Activated CD8-positive, alpha-beta memory T cell treated with anti-CD3 and anti-CD28 coated beads, Interleukin-2, amount 50 U/mL, for 1 hour (primary cell): Measurements from ENCODE around the gene OSBPL6.
"Not testable (repeated sequence)": the region's sequence is repeated elsewhere in the genome, so short reads cannot be mapped to it uniquely, and the experiment has no call there.

Experiments
- DNase-seq: peaks from one replicate; pipeline ENCODE4 v3.0.0-alpha.2; 2020; ENCODE audit errors: extremely low read depth

Gene OSBPL6

GRCh38 chr2:178193823-178194599 lies at the start of gene OSBPL6:
OSBPL6 (plus strand) TSS chr2:178194512; CDS start chr2:178306185, 111,673 bp downstream.
- DNase-seq: no peak

DNA sequence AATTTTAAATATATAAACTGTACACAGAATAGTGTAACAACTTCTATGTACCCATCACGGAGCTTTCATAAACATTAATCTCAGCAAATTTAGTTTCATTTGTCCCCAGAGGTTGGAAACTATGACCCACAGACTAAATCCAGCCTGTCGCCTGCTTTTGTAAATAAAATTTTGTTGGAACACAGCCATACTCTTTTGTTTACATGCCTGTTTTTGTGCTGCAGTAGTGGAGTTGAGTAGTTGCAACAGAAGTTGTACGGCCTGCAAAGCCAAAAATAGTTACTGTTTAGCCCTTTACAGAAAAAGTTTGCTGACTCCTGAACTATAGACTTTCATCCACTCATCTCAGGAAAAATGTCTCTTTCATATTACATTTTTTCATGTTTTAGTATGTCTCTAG lies 42.3 kb upstream of the OSBPL6 start:
- no peak for DNase-seq

- no peak for DNase-seq
Observed at GRCh38 chr2:178152542-178152941, 41.8 kb upstream of the OSBPL6 start.

- DNase-seq: no peak
Observed at GRCh38 chr2:178152977-178153376, 41.3 kb upstream of the OSBPL6 start.

- not testable (repeated sequence) for DNase-seq
Observed at GRCh38 chr2:178153878-178154277, 40.4 kb upstream of the OSBPL6 start.

GRCh38 chr2:178155524-178155923 lies 38.8 kb upstream of the OSBPL6 start:
- no peak for DNase-seq

DNA sequence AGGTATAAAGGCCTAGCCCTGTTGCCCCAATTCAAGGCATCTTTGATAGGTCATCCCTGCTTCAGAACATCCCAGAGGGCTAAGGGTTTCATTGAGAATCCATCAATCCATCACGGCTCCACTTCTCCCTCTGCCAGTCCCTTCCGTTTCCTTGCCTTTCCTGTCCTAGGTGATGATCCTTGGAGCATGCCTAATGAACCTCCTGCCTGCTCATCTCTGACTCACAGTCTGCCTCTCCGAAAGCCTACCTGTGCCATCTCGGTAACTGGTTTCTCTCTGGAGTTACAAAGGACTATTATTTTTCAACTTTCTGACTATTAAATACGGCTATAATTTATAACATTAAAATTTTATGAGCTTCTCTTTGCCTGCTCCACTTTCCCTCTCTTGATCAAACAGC lies 36.7 kb upstream of the OSBPL6 start:
- DNase-seq: no peak

DNA sequence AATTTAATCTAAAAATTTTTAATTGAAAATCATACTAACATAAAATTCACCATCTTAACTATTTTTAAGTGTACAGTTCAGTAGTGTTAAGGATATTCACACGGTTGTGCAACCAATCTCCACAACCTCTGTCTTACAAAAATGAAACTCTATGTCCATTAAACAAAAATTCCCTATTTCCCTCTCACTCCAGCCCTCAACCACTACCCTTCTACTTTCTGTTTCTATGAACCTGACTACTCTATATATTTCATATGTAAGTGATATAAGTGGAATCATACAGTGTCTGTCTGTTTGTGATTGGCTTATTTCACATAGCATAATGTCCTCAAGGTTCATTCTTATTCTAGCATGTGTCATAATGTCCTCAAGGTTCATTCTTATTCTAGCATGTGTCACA lies 34.3 kb upstream of the OSBPL6 start:
- no peak for DNase-seq

DNA sequence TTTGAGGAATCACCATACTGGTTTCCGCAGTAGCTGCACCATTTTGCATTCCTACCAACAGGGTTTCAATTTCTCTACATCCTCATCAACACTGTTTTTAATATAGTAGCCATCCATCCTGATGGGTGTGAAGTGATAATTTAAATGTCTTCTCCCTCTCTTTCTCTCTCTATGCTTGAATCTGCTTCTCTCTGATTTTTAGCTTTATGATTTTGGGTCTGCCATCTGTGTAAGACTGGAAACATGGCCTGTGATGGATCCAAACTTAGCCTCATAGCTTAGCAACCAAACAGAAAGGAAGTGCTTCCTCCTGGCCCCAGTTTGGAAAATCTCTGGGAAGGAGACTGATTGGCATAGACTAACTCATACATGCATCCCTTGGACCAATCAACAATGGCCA lies 33.7 kb upstream of the OSBPL6 start:
- DNase-seq: no peak

- no peak for DNase-seq
Observed at GRCh38 chr2:178163395-178163794, 30.9 kb upstream of the OSBPL6 start.

DNA sequence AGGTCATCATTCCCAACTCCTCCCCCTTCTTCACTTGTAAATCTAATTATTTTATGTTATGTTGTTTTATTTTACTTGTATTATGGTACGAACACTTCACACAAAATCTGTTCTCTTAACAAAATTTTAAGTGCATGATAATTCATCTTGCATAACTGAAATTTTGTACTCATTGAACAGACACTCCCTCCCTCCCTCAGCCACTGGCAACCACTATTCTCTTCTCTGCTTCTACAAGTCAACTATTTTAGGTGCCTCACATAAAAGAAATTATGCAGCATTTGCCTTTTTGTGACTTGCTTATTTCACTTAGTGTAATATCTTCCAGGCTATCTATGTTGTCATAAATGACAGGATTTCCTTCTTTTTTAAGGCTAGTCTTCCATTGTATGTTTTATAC lies 30.4 kb upstream of the OSBPL6 start:
- no peak for DNase-seq

- DNase-seq: no peak
Observed at GRCh38 chr2:178173657-178174056, 20.7 kb upstream of the OSBPL6 start.

DNA sequence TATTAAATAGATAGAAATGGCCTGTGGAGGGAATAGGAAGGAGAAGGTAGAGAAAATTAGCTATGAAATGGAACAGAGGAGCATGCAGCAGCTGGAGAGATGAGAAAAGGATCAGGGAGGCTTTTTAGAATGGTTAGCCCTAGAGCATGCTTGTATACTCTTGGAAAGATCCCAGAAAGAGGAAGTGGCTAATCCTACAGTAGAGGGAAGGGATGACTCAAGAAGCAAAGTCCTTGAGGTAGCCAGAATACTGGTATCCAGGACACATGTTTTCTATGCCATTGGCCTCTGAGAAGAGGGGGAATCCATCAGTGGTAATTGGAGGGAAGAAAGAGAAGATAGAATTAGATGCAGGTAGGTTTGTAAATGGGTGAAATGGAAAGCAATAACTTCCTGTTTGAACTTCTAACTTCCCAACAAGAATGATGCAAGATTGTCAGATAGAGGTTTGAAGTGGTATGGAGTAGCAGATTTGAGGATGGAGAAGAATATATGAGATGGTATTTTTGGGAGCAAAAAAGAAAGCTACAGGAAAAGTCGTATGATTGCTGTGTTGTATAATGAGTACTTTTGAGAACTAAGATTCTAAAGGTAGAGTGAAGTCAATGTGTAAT lies 17.1 kb upstream of the OSBPL6 start:
- no peak for DNase-seq

- DNase-seq: not testable (repeated sequence)
Observed at GRCh38 chr2:178180648-178181047, 13.7 kb upstream of the OSBPL6 start.

DNA sequence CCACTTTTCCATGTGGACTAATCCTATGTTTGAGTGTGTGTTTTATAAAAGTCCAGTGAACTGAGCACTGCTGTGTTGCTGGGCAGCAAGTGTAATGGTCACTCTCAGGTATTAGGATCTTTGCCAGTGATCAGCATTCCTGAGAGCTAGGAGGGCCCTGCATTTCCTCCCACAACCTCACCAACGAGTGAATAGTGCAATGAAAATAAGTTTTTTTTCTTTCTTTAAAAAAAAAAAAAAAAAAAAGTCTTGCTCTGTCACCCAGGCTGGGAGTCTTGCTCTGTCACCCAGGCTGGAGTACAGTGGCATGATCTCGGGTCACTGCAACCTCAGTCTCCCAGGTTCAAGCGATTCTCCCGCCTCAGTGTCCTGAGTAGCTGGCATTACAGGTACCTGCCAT lies 6.5 kb upstream of the OSBPL6 start:
- DNase-seq: no peak

- no peak for DNase-seq
Observed at GRCh38 chr2:178188466-178188865, 5.8 kb upstream of the OSBPL6 start.

DNA sequence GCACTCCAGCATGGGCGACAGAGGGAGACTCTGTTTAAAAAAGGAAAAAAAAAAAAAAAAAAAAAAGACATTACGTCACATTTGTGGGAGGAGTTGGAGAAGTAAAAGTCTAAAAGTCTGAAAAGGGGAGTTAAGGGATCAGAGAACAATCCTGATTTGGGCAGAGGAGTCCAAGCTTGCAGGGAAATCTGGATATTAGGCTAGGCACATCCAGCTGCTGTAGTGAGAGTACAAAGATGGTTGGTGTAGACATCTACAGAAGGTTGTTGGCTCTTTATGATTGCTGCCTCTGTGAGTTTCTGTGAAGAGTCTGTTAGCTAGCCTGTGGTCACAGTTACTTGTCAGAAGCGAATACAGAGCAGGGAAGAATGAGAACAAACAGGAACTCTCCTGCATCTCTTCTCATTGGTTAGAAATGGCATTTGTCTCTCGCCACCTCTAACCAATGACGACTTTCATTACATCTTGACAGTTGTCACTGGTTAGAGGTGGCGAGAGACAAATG lies 3.3 kb upstream of the OSBPL6 start:
- DNase-seq: no peak

- no peak for DNase-seq
Observed at GRCh38 chr2:178191511-178191910, 2.8 kb upstream of the OSBPL6 start.

DNA sequence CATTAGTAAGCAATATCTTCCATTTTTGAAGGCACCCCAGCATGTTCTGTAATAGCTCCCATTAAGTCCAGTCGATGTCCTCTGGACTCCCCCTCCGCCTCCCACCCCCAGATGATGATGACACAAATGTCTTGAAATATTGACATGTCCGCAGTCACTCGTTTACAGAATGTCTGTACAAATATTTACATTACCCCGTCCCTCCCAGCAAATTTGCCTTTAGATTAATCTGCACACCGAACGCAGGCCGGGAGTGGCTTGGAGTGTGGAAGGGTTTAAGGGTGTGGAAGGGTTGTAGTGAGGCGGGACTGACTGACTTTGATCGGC lies 853 bp upstream of the OSBPL6 start:
- no peak for DNase-seq

DNA sequence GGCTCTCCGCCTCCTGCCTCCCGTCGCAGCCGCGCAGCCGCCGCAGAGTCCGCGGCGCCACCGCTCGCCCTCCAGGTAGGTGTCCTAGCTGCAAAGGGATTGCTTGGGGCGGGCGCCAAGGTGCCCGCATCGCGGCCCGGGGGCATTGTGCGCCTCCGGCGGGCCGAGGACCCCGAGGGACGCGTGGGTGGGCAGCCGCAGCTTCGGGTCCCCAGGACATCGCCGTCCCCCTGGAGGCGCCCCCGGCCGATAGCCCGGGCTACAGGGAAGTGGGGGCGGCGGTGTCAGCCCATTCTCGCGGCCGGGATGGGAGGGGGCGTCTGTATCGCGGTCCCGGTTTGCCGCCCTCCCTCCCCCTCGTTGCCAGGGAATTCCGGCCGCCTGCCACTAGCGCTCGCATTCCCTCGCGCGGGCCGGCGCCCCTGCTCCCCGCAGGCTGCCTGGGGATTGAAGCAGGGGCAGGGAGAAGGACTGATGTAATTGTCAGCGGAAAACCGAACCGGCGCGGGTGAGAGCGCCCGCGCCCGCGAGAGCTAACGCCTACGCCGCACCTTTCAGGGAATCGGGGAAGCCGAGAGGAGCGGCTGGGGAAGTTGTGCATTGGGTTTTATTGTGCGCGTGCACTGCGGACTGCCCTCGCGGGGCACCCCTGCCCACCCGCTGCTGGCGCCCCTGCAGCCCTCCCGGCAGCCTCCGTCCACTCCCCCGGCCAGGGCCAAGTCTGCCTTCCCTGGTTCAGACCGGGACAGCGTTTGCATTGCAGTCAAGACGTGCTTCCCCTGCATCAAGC lies 483 bp downstream of the OSBPL6 start:
- no peak for DNase-seq

DNA sequence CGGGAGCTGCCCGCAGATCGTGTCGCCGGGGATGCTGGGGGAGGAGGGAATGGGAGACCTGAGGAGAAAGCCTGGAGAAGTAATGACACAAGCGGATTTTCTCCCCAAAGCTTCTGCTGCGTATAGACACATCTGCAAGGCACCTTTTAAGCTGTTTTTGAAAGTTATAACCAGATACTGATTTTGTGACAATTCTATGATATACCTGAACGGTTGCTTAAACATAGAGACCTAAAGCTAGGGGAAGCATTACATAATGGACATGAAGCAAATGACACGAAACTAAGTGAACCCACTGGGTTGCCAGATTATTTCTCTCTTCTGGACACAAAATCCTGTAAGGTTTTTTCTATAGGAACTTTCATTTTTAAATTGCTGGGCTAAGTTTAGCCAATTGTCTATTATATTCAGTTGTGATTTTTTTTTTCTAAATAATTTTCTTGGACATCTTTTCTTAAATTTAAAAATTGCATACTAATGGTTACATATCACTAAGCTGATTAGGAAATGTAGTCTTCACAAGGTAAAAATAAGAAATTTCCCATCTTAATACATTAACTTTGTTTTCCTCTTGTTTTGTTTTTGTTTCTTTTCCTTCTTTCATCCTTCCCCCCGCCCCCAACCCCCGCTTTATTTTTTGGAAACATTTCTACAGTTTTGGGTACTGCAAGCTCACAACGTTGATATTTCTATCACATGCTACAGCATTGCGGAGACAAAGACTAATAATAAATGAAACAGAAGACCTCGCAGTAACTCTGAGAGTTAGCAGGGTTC lies 1.3 kb downstream of the OSBPL6 start:
- no peak for DNase-seq

DNA sequence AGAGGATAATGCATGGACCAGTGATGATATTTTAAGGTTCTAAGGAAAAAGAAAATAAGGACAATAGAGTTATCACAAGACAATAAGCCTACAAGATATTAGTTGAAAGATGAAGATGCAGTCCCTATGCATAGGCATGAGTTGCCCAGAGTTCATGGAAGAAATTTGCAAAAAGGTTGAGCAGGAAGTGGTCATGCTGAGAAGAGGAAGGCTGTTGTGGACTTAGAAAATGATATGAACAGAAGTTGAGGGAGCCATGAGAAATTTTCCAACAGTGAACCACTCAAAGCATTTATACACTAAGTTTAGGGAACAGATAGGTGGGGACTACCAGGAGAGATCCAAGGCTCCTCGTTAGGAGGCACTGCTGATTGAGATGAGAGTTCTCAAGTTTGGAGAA lies 3.5 kb downstream of the OSBPL6 start:
- no peak for DNase-seq
